ENCODE measurements around the gene FOXG1. TPM values are rescaled to one million over a fixed set of nuclear protein-coding genes. Genes with fewer than 3 reads are reported as not detected.

Gene FOXG1
- total RNA-seq, 1 donor from 2014 or later: 1.8 TPM

DNA sequence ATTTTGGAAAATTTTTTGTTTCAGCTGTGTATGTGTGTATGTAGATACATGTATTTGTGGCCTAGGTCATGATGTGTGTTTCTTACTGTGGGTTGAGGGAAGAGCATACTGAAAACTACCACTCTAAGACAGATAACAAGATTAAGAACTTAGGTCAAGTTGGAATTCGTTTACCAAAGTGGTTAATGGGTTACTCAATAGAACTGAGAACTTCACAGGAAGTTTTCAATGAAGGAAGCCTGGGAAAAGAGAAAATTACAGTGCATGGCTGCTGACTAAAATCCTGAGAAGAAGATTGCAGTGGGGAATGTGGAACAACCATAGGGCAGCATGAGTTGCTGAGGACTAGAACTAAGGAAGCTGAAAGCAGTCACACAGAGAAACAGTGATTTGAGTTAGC is 21.4 kb upstream of the FOXG1 start:
- Mint-ChIP-seq H3K27me3 (ENCODE audit: unreplicated experiment) (peaks cover 2% of the 10 kb centered on the region), H3K4me1 (ENCODE audit: unreplicated experiment) (peaks cover 9% of the 10 kb centered on the region), H3K27ac (ENCODE audit: unreplicated experiment) (no peak overlapping the region), H3K4me3 (ENCODE audit: unreplicated experiment) (no peak overlapping the region), H3K36me3 (ENCODE audit: low read depth, unreplicated experiment) (no peaks in the 10 kb centered on the region), H3K9me3 (ENCODE audit: unreplicated experiment) (no peaks in the 10 kb centered on the region)
- DNase-seq (ENCODE audit: low spot score): no peak
- TF ChIP-seq, protein P1, sequence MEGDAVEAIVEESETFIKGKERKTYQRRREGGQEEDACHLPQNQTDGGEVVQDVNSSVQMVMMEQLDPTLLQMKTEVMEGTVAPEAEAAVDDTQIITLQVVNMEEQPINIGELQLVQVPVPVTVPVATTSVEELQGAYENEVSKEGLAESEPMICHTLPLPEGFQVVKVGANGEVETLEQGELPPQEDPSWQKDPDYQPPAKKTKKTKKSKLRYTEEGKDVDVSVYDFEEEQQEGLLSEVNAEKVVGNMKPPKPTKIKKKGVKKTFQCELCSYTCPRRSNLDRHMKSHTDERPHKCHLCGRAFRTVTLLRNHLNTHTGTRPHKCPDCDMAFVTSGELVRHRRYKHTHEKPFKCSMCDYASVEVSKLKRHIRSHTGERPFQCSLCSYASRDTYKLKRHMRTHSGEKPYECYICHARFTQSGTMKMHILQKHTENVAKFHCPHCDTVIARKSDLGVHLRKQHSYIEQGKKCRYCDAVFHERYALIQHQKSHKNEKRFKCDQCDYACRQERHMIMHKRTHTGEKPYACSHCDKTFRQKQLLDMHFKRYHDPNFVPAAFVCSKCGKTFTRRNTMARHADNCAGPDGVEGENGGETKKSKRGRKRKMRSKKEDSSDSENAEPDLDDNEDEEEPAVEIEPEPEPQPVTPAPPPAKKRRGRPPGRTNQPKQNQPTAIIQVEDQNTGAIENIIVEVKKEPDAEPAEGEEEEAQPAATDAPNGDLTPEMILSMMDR (IDR thresholded peaks at IDR 0.05; ENCODE audit: unreplicated experiment): no peak

DNA sequence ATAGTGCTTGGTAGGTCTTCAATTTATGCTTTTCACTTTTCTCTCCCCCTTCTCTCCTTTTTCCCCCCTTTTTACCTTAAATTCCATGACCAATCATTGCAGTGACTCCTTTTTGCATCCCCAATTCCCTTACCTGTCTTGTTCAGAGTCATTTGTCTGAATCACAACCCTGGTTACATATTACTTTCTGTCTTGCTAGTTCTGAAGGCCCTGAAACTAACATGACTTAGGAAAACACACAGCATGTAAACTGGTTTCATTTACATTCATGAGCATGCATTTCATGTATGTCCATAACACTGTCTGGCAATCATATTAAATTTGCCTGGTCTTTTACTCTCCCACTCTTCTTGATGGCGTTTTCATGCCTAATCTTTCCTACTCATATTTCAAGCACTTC is 20.3 kb upstream of the FOXG1 start:
- Mint-ChIP-seq H3K36me3 (ENCODE audit: low read depth, unreplicated experiment) (no peaks in the 10 kb centered on the region), H3K27ac (ENCODE audit: unreplicated experiment) (no peak overlapping the region), H3K4me1 (ENCODE audit: unreplicated experiment) (peaks cover 9% of the 10 kb centered on the region), H3K27me3 (ENCODE audit: unreplicated experiment) (peaks cover 2% of the 10 kb centered on the region), H3K9me3 (ENCODE audit: unreplicated experiment) (no peaks in the 10 kb centered on the region), H3K4me3 (ENCODE audit: unreplicated experiment) (no peak overlapping the region)
- TF ChIP-seq, protein P1 (IDR thresholded peaks at IDR 0.05; ENCODE audit: unreplicated experiment): no peak
- DNase-seq (ENCODE audit: low spot score): no peak

DNA sequence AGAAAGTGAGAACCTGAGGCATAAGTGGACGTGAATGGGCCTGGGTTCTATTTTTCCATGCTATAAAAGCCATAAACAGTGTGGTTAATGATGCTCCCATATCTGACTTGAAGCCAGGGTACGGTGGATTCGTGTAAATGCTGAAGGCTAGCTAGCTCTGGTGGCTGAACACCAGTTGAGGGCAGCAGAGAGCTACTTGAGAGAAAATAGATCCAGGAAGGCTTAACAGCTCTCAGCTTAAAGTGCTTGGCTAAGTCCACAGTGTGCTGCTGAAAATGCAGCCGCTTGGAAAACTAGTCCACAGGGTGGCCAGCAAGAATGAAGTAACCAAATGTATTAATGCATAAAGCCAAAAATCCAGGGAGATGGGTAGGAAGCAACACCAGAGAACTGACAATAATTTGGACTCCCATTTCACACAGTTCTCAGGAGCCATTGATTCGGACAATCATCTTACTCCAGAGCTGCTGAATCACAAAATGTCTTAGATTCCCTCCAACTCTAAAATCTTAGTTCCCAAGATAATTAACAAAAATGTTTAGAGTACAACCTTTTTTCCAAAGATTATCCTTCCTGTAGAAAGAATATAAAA is 15.0 kb upstream of the FOXG1 start:
- Mint-ChIP-seq H3K9me3 (ENCODE audit: unreplicated experiment) (no peaks in the 10 kb centered on the region), H3K36me3 (ENCODE audit: low read depth, unreplicated experiment) (no peaks in the 10 kb centered on the region), H3K27ac (ENCODE audit: unreplicated experiment) (no peak overlapping the region), H3K27me3 (ENCODE audit: unreplicated experiment) (peaks cover 12% of the 10 kb centered on the region), H3K4me3 (ENCODE audit: unreplicated experiment) (no peak overlapping the region), H3K4me1 (ENCODE audit: unreplicated experiment) (peaks cover 7% of the 10 kb centered on the region)
- TF ChIP-seq, protein P1 (IDR thresholded peaks at IDR 0.05; ENCODE audit: unreplicated experiment): peak; percentile 46
- DNase-seq (ENCODE audit: low spot score): peak; percentile 66

DNA sequence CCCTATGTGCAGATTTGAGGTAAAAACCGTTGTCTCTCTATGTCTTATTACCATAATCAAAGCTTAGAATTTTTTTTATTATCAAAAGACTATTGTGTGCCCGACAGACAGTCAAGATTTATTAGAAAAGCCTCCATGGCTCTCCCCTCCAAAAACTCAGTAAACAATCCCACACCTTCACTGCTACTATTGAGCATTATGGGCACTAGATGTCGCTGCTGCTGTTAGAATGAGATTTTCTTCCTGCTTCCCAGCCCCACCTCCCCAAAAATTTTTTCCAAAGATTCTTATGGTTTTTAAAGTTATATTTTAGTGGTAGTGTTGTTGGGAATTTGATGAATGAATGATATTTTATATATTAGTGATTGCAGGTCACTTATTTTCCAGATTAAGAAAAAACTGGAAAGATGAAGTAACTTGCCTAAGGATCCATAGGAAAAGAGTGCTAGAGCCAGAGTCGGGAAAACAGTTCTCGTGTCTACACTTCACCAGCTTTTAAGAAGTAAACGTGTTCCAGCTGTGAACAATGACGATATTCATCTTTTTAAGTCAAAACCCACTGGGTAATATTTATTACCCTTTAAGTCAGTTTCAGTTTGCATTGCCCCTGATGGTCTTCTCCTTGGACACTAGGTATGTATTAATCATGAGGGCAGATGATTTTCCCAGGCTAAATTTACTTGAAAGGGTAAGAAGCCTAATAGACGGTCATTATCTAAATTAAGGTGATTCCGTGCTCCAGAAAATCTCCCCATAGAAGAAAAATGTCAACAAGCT is 12.2 kb upstream of the FOXG1 start:
- no peaks in the 10 kb centered on the region for H3K9me3 Mint-ChIP-seq (ENCODE audit: unreplicated experiment)
- peak; percentile 60 for DNase-seq (ENCODE audit: low spot score)
- no peak overlapping the region for H3K4me3 Mint-ChIP-seq (ENCODE audit: unreplicated experiment)
- no peak overlapping the region for H3K27ac Mint-ChIP-seq (ENCODE audit: unreplicated experiment)
- H3K4me1 Mint-ChIP-seq (ENCODE audit: unreplicated experiment): peaks cover 20% of the 10 kb centered on the region
- H3K27me3 Mint-ChIP-seq (ENCODE audit: unreplicated experiment): peaks cover 23% of the 10 kb centered on the region
- TF ChIP-seq, protein P1 (IDR thresholded peaks at IDR 0.05; ENCODE audit: unreplicated experiment): no peak
- no peaks in the 10 kb centered on the region for H3K36me3 Mint-ChIP-seq (ENCODE audit: low read depth, unreplicated experiment)

DNA sequence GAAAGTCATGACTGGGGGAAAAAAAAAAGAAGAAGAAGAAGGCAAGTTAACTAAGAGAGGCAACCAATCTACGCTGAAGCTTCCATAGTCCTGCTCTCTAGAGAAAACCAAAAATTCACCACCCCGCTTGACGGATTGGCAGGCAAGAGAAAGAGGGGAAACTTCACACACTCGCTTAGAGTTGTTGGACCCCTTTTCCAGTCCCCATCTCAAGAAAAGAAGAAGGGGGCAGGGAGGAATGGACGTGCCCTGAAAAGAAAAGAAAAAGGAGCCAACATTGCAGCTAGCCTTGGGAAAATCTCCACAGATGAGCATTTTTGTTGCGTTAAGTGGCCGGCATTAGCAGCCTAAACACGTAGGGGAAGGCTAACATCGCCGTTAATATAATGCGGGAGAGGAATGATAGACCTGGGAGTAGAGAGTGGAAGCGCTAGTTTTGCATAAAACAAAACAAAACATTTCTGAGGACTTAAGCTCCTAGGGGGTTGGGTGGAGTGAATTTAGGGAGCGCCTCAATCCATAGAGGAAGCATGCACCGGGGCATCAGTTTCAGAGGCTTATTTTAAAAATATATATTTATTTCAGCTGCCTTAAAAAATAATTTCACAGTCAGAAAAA is 11.3 kb upstream of the FOXG1 start:
- TF ChIP-seq, protein P1 (IDR thresholded peaks at IDR 0.05; ENCODE audit: unreplicated experiment): no peak
- H3K36me3 Mint-ChIP-seq (ENCODE audit: low read depth, unreplicated experiment): no peaks in the 10 kb centered on the region
- no peak for DNase-seq (ENCODE audit: low spot score)
- no peaks in the 10 kb centered on the region for H3K9me3 Mint-ChIP-seq (ENCODE audit: unreplicated experiment)
- H3K27me3 Mint-ChIP-seq (ENCODE audit: unreplicated experiment): peaks cover 28% of the 10 kb centered on the region
- peaks cover 26% of the 10 kb centered on the region for H3K4me1 Mint-ChIP-seq (ENCODE audit: unreplicated experiment)
- H3K4me3 Mint-ChIP-seq (ENCODE audit: unreplicated experiment): no peak overlapping the region
- H3K27ac Mint-ChIP-seq (ENCODE audit: unreplicated experiment): no peak overlapping the region

Data from endothelial cell (in vitro differentiated cells).